Osteoblast (primary cell): ENCODE measurements around the gene AQP6. TPM values are rescaled to one million over a fixed set of nuclear protein-coding genes. Genes with fewer than 3 reads are reported as not detected.

Experiments
- DNase-seq: peaks from one replicate; pipeline ENCODE4 v3.0.0; 2011; ENCODE audit warnings: low spot score, mixed read lengths; ENCODE audit not compliant: insufficient read length; ENCODE audit errors: missing footprints
- H2AFZ ChIP-seq: 2 replicates; pipeline ENCODE4 v1.6.0; 2011; ENCODE audit warnings: mild to moderate bottlenecking, low read length
- H3K27ac ChIP-seq: 2 replicates; pipeline ENCODE4 v1.5.1; 2011; ENCODE audit warnings: mild to moderate bottlenecking, low read depth, low read length, moderate library complexity
- H3K27me3 ChIP-seq: 2 replicates; pipeline ENCODE4 v1.6.0; 2012; ENCODE audit warnings: mild to moderate bottlenecking, control low read depth, inconsistent platforms, low read length, moderate library complexity; ENCODE audit not compliant: insufficient read depth
- H3K36me3 ChIP-seq: 2 replicates; pipeline ENCODE4 v1.5.1; 2011; ENCODE audit warnings: mild to moderate bottlenecking, low read length, control low read depth, moderate library complexity; ENCODE audit not compliant: insufficient read depth
- H3K4me1 ChIP-seq: 2 replicates; pipeline ENCODE4 v1.5.1; 2011; ENCODE audit warnings: mild to moderate bottlenecking, low read length, control low read depth, moderate library complexity; ENCODE audit not compliant: insufficient read depth
- H3K4me2 ChIP-seq: 2 replicates; pipeline ENCODE4 v1.6.0; 2011; ENCODE audit warnings: mild to moderate bottlenecking, low read length; ENCODE audit not compliant: insufficient read depth
- H3K4me3 ChIP-seq: fragments of 200-600 bp; sonication (generic); 3 replicates; pipeline ENCODE4 v1.5.1; 2012; ENCODE audit warnings: mild to moderate bottlenecking, low read length, inconsistent platforms; ENCODE audit not compliant: insufficient read depth
- H3K79me2 ChIP-seq: 2 replicates; pipeline ENCODE4 v1.6.0; 2012; ENCODE audit warnings: mild to moderate bottlenecking, low read length, control low read depth, inconsistent platforms; ENCODE audit not compliant: insufficient read depth
- H3K9me3 ChIP-seq: 2 replicates; pipeline ENCODE4 v1.5.1; 2011; ENCODE audit warnings: low read depth, low read length, control low read depth
- H4K20me1 ChIP-seq: 2 replicates; pipeline ENCODE4 v1.6.0; 2012; ENCODE audit warnings: mild to moderate bottlenecking, low read length, control low read depth; ENCODE audit not compliant: insufficient read depth
- CTCF ChIP-seq: IDR thresholded peaks from 2 replicates; pipeline ENCODE4 v1.5.1; 2011; ENCODE audit warnings: mild to moderate bottlenecking, low read depth, low read length, moderate library complexity; ENCODE audit errors: extremely low read depth
- total RNA-seq: library from RNA; depleted of rRNA; stranded (reverse); fragments of >200 nt; gene quantifications from 2 replicates; pipeline ENCODE4 v1.2.3, GENCODE V29; 2012

The AQP6 gene
- total RNA-seq, 1 donor: not detected

GRCh38 chr12:49974231-49974675 is 1.5 kb downstream of the AQP6 start:
- no peaks in the 10 kb centered on the region for H3K36me3 ChIP-seq
- peak overlapping the region; percentile 20 for H3K4me2 ChIP-seq
- DNase-seq: peak; percentile 97
- peaks cover 34% of the 10 kb centered on the region for H3K27me3 ChIP-seq
- H4K20me1 ChIP-seq: no peaks in the 10 kb centered on the region
- H3K4me1 ChIP-seq: no peaks in the 10 kb centered on the region
- H3K27ac ChIP-seq: no peak overlapping the region
- peak; percentile 74 for TF ChIP-seq CTCF
- H3K79me2 ChIP-seq: no peaks in the 10 kb centered on the region
- peak overlapping the region; percentile 78 for H2AFZ ChIP-seq
- no peaks in the 10 kb centered on the region for H3K9me3 ChIP-seq
- no peak overlapping the region for H3K4me3 ChIP-seq

GRCh38 chr12:49974677-49975317 is 2.0 kb downstream of the AQP6 start:
- no peaks in the 10 kb centered on the region for H3K36me3 ChIP-seq
- H3K4me3 ChIP-seq: no peak overlapping the region
- H3K4me1 ChIP-seq: no peaks in the 10 kb centered on the region
- H2AFZ ChIP-seq: peak overlapping the region; percentile 78
- TF ChIP-seq CTCF: no peak
- H4K20me1 ChIP-seq: no peaks in the 10 kb centered on the region
- no peaks in the 10 kb centered on the region for H3K9me3 ChIP-seq
- H3K79me2 ChIP-seq: no peaks in the 10 kb centered on the region
- H3K27ac ChIP-seq: no peak overlapping the region
- peak; percentile 70 for DNase-seq
- peaks cover 28% of the 10 kb centered on the region for H3K27me3 ChIP-seq
- H3K4me2 ChIP-seq: no peak overlapping the region

GRCh38 chr12:49975318-49975761 is 2.6 kb downstream of the AQP6 start:
- H3K4me3 ChIP-seq: no peak overlapping the region
- DNase-seq: no peak
- H3K27ac ChIP-seq: no peak overlapping the region
- H3K9me3 ChIP-seq: no peaks in the 10 kb centered on the region
- no peaks in the 10 kb centered on the region for H3K79me2 ChIP-seq
- H4K20me1 ChIP-seq: no peaks in the 10 kb centered on the region
- no peak for TF ChIP-seq CTCF
- no peak overlapping the region for H3K4me2 ChIP-seq
- H2AFZ ChIP-seq: no peak overlapping the region
- H3K4me1 ChIP-seq: no peaks in the 10 kb centered on the region
- no peaks in the 10 kb centered on the region for H3K36me3 ChIP-seq
- peaks cover 23% of the 10 kb centered on the region for H3K27me3 ChIP-seq

GRCh38 chr12:49976557-49976956 is 3.8 kb downstream of the AQP6 start:
- no peaks in the 10 kb centered on the region for H3K79me2 ChIP-seq
- peak; percentile 53 for DNase-seq
- no peak overlapping the region for H3K4me3 ChIP-seq
- no peak overlapping the region for H3K27ac ChIP-seq
- no peak overlapping the region for H3K4me2 ChIP-seq
- TF ChIP-seq CTCF: no peak
- H3K9me3 ChIP-seq: no peaks in the 10 kb centered on the region
- H4K20me1 ChIP-seq: no peaks in the 10 kb centered on the region
- H3K4me1 ChIP-seq: no peaks in the 10 kb centered on the region
- H3K36me3 ChIP-seq: no peaks in the 10 kb centered on the region
- H3K27me3 ChIP-seq: peaks cover 11% of the 10 kb centered on the region
- H2AFZ ChIP-seq: no peak overlapping the region
